Transverse colon (tissue), 4 donors: ENCODE results near the gene PSORS1C1. TPM values are rescaled to one million over a fixed set of nuclear protein-coding genes. Genes with fewer than 3 reads are reported as not detected.
A peak's percentile ranks its signal among the peaks of the same experiment; 100 is the strongest.
"Not testable (repeated sequence)": the region's sequence is repeated elsewhere in the genome, so short reads cannot be mapped to it uniquely, and the experiment has no call there.

Source experiments
- DNase-seq: peaks from one replicate; pipeline ENCODE4 v3.0.0-alpha.2; 2019
- H3K27ac ChIP-seq, 4 donors: fragments of 200-600 bp; sonication (generic); 2 replicates each; pipeline ENCODE4 v1.5.1; 2016 to 2018; ENCODE audit warnings: inconsistent platforms in 4 of 4
- H3K27me3 ChIP-seq: fragments of 200-600 bp; sonication (generic); 2 replicates; pipeline ENCODE4 v1.5.1; 2017; ENCODE audit warnings: inconsistent platforms
- H3K36me3 ChIP-seq, 4 donors: fragments of 200-600 bp; sonication (generic); 2 replicates each; pipeline ENCODE4 v1.5.1; 2017 to 2019; ENCODE audit warnings: inconsistent platforms in 4 of 4
- H3K4me1 ChIP-seq, 4 donors: fragments of 200-600 bp; sonication (generic); 2 replicates each; pipeline ENCODE4 v1.5.1; 2017 to 2020; ENCODE audit warnings: inconsistent platforms in 4 of 4
- H3K4me3 ChIP-seq, 4 donors: fragments of 200-600 bp; sonication (generic); 1 replicate in 1 of 4; 2 replicates in 3 of 4; pipeline versions ENCODE4 v1.5.1 to v1.6.1; 2017 to 2019; ENCODE audit warnings: inconsistent platforms in 4 of 4
- H3K9me3 ChIP-seq, 2 donors: fragments of 200-600 bp; sonication (generic); 2 replicates each; pipeline ENCODE4 v1.5.1; 2017 to 2019; ENCODE audit warnings: inconsistent platforms in 2 of 2
- CTCF ChIP-seq, 5 experiments: fragments of 200-600 bp in 3 of 5; fragments of 450-650 bp in 2 of 5; sonication (generic) in 3 of 5; IDR thresholded peaks; 1 replicate in 2 of 5; 2 replicates in 3 of 5; pipeline ENCODE4 v1.5.1; 2016 to 2017; ENCODE audit warnings: antibody characterized with exemption in 5 of 5, inconsistent platforms in 3 of 5, mild to moderate bottlenecking in 2 of 5, moderate library complexity in 1 of 5
- EP300 ChIP-seq: sonication (generic); formaldehyde crosslinking; IDR thresholded peaks from one replicate; pipeline ENCODE4 v1.6.1; 2017; ENCODE audit warnings: antibody characterized with exemption, low read depth
- POLR2A ChIP-seq: fragments of 450-650 bp; IDR thresholded peaks from one replicate; pipeline ENCODE4 v1.6.1; 2016; ENCODE audit warnings: antibody characterized with exemption, mild to moderate bottlenecking, moderate library complexity
- POLR2AphosphoS5 ChIP-seq, 3 donors: sonication (generic); formaldehyde crosslinking; IDR thresholded peaks; one replicate each; pipeline ENCODE4 v1.6.1; 2016; ENCODE audit warnings: antibody characterized with exemption in 3 of 3
- WGBS, 2 donors: methylation state at CpG; one replicate each; pipeline ENCODE4 v1.1.5; 2018; ENCODE audit warnings: low coverage in 1 of 2; 5-methylcytosine and 5-hydroxymethylcytosine counted together
- in situ Hi-C, 4 donors: fragments of 200-750 bp; cut with MboI; loops; one replicate each; pipeline versions ENCODE4 v1.15.0 to v1.15.1; 2017; ENCODE audit warnings: low sequenced_read_pairs in 3 of 4, low pct_ligation_motif_present in 1 of 4, low pct_unique_long_range_greater_than_20kb in 1 of 4
- intact Hi-C: fragments of 100-400 bp; cut with DNase I; formaldehyde crosslinking; loops from one replicate; pipeline ENCODE4 v1.15.1; 2023; ENCODE audit warnings: low total_unique reads
- total RNA-seq, 4 donors: library from RNA; depleted of rRNA; stranded (reverse); fragments of >200 nt; gene quantifications; one replicate each; pipeline ENCODE4 v1.1.0, GENCODE V29; 2016

The PSORS1C1 gene
- 10 to 100 TPM in 2 of 4 donors, 1 to 10 TPM in 2; 8.8 to 19.0 (median 13.4) TPM for total RNA-seq

DNA sequence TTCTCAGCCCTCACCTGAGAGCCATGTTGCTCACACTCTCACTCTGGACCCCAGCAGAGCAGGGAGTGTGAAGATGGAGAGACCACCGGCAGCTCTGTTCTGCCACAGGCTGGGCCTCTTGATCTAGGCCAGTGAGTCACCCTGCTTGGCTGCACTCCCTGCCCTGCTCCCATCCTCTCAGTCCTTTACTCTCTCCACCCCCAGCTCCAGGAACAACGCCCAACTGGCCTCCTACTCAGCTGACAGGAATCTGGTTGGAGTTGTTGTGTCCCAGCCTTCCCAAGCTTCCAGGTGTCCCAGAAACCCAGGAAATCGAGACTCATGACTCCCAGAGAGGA is at the start of gene PSORS1C1:
TSS of gene PSORS1C1 (plus strand) at position 260 of the 338 bp plus-strand sequence. CDS start 14,833 bp downstream, outside the sequence.
- H3K9me3 ChIP-seq, result no peaks in the 10 kb centered on the region
- DNase-seq, result peak; percentile 88
- intact Hi-C loops, result no loop called here
- in situ Hi-C loops, result no loop called here
- no peaks in the 10 kb centered on the region for H3K27me3 ChIP-seq
- H3K4me1 ChIP-seq, result peaks cover 12 to 21% (median 17%) of the 10 kb centered on the region in 4 donors
- peak within 1 kb of the TSS; percentile 60 to 79 (median 76) for H3K27ac ChIP-seq
- WGBS, 2 donors, result 5% methylated on average over 3 of the region's 3 CpGs; no CpG with 5 or more reads in 1 of the 2 donors
- no peaks in the 10 kb centered on the region for H3K36me3 ChIP-seq
- peak within 1 kb of the TSS in 2 of 4 donors; percentile 12 to 43 for H3K4me3 ChIP-seq
- TF ChIP-seq POLR2A (peak; percentile 43), POLR2AphosphoS5 (IDR thresholded peaks at IDR 0.05) (peak in 2 of 3 donors; percentile 54 to 74), CTCF (IDR thresholded peaks at IDR 0.05) (no peak)

DNA sequence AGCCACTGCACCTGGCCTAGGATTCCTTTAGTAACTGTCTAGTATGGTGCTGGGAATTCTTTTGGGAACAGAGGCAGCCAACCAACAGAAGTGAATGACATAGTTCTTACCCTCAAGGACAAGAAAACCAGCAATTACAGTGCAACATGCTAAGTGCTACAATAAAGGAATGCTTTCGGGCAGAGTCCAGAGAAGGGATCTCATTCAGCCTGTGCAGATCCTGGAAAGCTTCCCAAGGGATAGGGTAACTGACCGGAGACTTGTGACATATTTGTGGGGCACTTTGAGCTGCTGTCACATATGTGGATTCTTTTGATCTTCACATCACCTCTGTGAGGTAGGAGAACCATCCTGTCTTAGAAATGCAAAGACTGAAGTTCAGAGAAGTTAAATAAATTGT is 49.0 kb upstream of the PSORS1C1 start:
- 33 to 43% methylated on average over 2 of the region's 2 CpGs for WGBS, 2 donors
- H3K9me3 ChIP-seq, result no peaks in the 10 kb centered on the region
- no peak overlapping the region for H3K27ac ChIP-seq
- peaks cover 26% of the 10 kb centered on the region for H3K27me3 ChIP-seq
- no peaks in the 10 kb centered on the region for H3K4me1 ChIP-seq
- DNase-seq, result no peak
- H3K4me3 ChIP-seq, result no peak overlapping the region
- H3K36me3 ChIP-seq, result no peaks in the 10 kb centered on the region
- intact Hi-C loops, result loop anchor here (5.0 kb wide), 1 partner anchor 148 kb away; no protein-coding TSS in a partner anchor
- TF ChIP-seq POLR2A (no peak), POLR2AphosphoS5 (IDR thresholded peaks at IDR 0.05) (no peak), CTCF (IDR thresholded peaks at IDR 0.05) (no peak), EP300 (no peak)
- in situ Hi-C loops, result loop anchor here in 2 of 4 donors (25.0 kb wide), 2 partner anchors 128 to 603 kb away; partner anchors contain the start of genes MUCL3 (in 1 of the 2) and SFTA2 (in 1 of the 2)

GRCh38 chr6:31067028-31067427 is 47.6 kb upstream of the PSORS1C1 start:
- H3K4me1 ChIP-seq, H3K9me3 ChIP-seq, H3K36me3 ChIP-seq, H3K4me3 ChIP-seq, H3K27ac ChIP-seq, DNase-seq: not testable (repeated sequence)
- intact Hi-C loops (loop anchor here (5.0 kb wide), 1 partner anchor 150 kb away; no protein-coding TSS in a partner anchor), in situ Hi-C loops (loop anchor here in 2 of 4 donors (25.0 kb wide), 2 partner anchors 130 to 605 kb away; partner anchors contain the start of genes MUCL3 (in 1 of the 2) and SFTA2 (in 1 of the 2))
- 96% methylated on average over 12 of the region's 32 CpGs; no CpG with 5 or more reads in 1 of the 2 donors for WGBS, 2 donors
- H3K27me3 ChIP-seq, result peaks cover 21% of the 10 kb centered on the region

- not testable (repeated sequence) for H3K36me3 ChIP-seq, H3K4me3 ChIP-seq, H3K27ac ChIP-seq, H3K9me3 ChIP-seq, DNase-seq
- H3K4me1 ChIP-seq, result peaks cover 0 to 11% (median 3%) of the 10 kb centered on the region in 4 donors
- WGBS, 2 donors, result 93% methylated on average over 3 to 6 of the region's 11 CpGs
- in situ Hi-C loops, result loop anchor here in 2 of 4 donors (25.0 kb wide), 2 partner anchors 131 to 606 kb away; partner anchors contain the start of genes MUCL3 (in 1 of the 2) and SFTA2 (in 1 of the 2)
- H3K27me3 ChIP-seq, result peaks cover 10% of the 10 kb centered on the region
- intact Hi-C loops, result loop anchor here (5.0 kb wide), 1 partner anchor 151 kb away; no protein-coding TSS in a partner anchor
Measured at GRCh38 chr6:31067891-31068668, 46.5 kb upstream of the PSORS1C1 start.

DNA sequence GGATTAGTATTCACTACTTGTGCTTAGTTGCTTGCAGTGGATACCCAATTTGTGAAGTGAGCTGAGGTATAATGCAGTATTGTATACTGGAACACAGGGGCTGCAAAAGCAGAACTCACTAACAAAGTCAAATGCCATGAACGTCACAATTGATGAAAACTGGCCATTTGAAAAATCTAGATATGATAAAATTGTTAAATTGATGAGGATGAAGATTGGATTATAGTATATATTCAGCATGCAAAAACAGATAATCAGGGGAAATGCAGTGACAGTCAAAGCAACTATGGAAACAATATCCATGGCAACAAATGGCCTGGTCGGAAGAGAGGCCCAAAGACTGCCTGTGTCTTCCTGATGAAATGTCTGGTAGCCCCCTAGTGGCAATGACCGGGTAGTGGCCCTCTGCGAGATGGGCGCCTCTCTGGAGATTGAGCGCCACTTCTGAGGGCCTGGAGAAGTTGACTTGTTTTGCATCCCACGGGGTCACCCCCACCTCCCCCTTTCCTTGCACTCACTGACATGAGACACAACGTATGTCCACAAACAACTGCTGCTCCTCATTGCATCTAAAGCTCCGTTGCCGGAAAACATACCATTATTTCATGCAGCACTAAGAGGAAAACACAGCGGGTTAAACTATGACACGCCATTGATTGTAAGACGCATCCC is 45.8 kb upstream of the PSORS1C1 start:
- 41 to 48% methylated on average over 9 to 13 of the region's 13 CpGs for WGBS, 2 donors
- Histone ChIP-seq H3K9me3 (no peaks in the 10 kb centered on the region), H3K27ac (no peak overlapping the region), H3K4me1 (peaks cover 0 to 15% (median 3%) of the 10 kb centered on the region in 4 donors), H3K4me3 (no peak overlapping the region), H3K27me3 (peaks cover 10% of the 10 kb centered on the region), H3K36me3 (no peaks in the 10 kb centered on the region)
- intact Hi-C loops (loop anchor here (5.0 kb wide), 1 partner anchor 152 kb away; no protein-coding TSS in a partner anchor), in situ Hi-C loops (loop anchor here in 2 of 4 donors (25.0 kb wide), 2 partner anchors 132 to 607 kb away; partner anchors contain the start of genes MUCL3 (in 1 of the 2) and SFTA2 (in 1 of the 2))
- TF ChIP-seq CTCF (IDR thresholded peaks at IDR 0.05) (peak; percentile 81 to 95 (median 86)), POLR2A (no peak)
- DNase-seq, result peak; percentile 77
